22Rv1 (cell line): ENCODE measurements around the gene ERG.

Experiments
- H3K27ac ChIP-seq: fragments of 450-650 bp; 2 replicates; pipeline ENCODE4 v1.5.1; 2017
- CTCF ChIP-seq: fragments of 450-650 bp; IDR thresholded peaks from 2 replicates; pipeline ENCODE4 v1.5.1; 2017; ENCODE audit warnings: mild to moderate bottlenecking
- ZFX ChIP-seq: fragments of 450-650 bp; IDR thresholded peaks from 2 replicates; pipeline ENCODE4 v1.6.1; 2017; ENCODE audit warnings: antibody characterized with exemption, borderline replicate concordance

ERG gene

GRCh38 chr21:38531039-38531541, 32.8 kb upstream of the ERG start:
- no peak overlapping the region for H3K27ac ChIP-seq
- TF ChIP-seq CTCF (no peak), ZFX (no peak)

- H3K27ac ChIP-seq = no peak overlapping the region
Observed at GRCh38 chr21:38527737-38528136, 29.5 kb upstream of the ERG start.

GRCh38 chr21:38525454-38525853, 27.2 kb upstream of the ERG start:
- H3K27ac ChIP-seq = no peak overlapping the region
- TF ChIP-seq CTCF (no peak), ZFX (no peak)

More at GRCh38 chr21:38527737-38528136, 29.5 kb upstream of the ERG start:
- no peak for TF ChIP-seq ZFX

- H3K27ac ChIP-seq = no peak overlapping the region
- TF ChIP-seq ZFX = no peak
- TF ChIP-seq CTCF = no peak
Observed at GRCh38 chr21:38524168-38525153, 26.2 kb upstream of the ERG start.

- TF ChIP-seq CTCF = no peak
Observed at GRCh38 chr21:38520511-38520910, 22.2 kb upstream of the ERG start.

GRCh38 chr21:38511662-38512243, 13.5 kb upstream of the ERG start:
- TF ChIP-seq ZFX (no peak), CTCF (no peak)
- no peak overlapping the region for H3K27ac ChIP-seq

More at GRCh38 chr21:38520511-38520910, 22.2 kb upstream of the ERG start:
- no peak overlapping the region for H3K27ac ChIP-seq

GRCh38 chr21:38511198-38511597, 12.9 kb upstream of the ERG start:
- H3K27ac ChIP-seq = no peak overlapping the region
- no peak for TF ChIP-seq ZFX

GRCh38 chr21:38507374-38507942, 9.2 kb upstream of the ERG start:
- TF ChIP-seq ZFX (no peak), CTCF (no peak)
- no peak overlapping the region for H3K27ac ChIP-seq
